ENCODE data around the gene GRIN2D. TPM values are rescaled to one million over a fixed set of nuclear protein-coding genes. Genes with fewer than 3 reads are reported as not detected.

The GRIN2D gene
- 0.25 and 0.32 TPM in 2 replicates for total RNA-seq

DNA sequence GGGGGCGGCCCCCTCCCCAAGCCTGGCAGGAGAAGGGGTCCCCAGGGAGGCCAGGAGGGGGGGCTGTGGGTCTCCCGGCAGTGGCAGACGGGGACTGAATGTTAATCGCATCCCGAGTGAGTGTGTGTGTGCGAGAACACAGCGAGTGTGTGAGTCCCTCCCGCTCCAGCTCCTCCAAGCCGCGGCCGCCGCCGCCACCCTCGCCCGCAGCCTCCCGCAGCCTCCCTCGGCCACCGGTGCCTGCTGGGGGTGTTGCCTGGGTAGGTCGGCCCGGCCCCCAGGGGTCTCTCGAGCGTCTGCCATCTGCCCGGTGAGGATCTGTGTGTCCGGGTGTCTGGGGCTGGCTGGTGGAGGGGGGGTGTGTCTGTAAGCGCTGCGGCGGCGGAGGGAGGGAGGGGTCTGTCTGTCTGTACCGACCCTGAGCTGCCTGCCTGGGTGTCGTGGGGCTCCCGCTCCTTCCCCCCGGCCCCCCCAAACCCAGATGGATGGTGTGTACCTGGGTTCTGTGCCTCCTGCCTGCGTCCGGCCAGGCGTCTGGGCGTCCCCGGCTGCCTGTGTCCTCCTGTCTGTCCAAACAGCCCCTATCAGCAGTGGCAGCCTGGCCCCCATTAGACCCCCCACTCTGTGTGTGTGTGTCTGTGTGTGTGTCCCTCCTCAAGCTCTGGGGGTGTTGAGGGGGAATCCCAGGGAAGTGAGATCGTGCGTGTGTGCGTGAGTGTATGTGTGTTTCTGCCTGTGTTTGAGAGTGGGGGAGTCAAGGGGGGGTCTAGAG lies at the start of gene GRIN2D:
TSS of gene GRIN2D (plus strand) at position 110 of the 772 bp plus-strand sequence. CDS start 4,725 bp downstream, outside the sequence.
- intact Hi-C loops (cut with micrococcal nuclease): no loop called here

DNA sequence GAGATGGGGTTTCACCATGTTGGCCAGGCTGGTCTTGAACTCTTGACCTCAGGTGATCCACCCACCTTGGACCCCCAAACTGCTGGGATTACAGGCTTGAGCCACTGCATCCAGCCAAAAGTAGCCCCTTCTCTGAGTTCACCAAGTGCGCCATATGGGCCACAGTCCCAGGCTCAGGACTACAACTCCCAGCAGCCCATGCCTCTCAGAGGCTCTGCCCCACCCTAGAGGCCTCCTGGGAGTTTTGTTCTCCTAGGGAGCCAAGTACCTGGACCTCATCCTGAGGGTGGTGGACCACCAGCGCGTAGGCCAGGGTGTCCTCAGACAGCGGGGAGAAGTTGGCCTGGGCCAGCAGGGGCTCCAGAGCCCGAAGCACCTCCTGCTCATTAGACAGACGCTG lies 48.6 kb upstream of the GRIN2D start:
- intact Hi-C loops (cut with micrococcal nuclease): no loop called here

DNA sequence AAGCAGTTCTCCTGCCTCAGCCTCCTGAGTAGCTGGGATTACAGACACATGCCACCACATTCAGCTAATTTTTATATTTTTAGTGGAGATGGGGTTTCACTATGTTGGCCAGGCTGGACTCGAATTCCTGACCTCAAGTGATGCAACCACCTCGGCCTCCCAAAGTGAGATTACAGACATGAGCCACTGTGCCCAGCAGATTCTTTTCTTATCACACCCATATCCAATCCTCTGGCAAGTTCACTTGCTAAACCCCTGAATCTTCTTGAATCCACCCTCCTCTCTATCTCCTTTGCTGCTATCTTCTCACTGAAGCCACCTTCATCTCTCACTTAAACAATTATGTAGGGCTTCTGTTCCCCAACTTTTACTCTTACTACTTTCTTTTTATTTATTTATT lies 47.3 kb upstream of the GRIN2D start:
- intact Hi-C loops (cut with micrococcal nuclease): no loop called here

DNA sequence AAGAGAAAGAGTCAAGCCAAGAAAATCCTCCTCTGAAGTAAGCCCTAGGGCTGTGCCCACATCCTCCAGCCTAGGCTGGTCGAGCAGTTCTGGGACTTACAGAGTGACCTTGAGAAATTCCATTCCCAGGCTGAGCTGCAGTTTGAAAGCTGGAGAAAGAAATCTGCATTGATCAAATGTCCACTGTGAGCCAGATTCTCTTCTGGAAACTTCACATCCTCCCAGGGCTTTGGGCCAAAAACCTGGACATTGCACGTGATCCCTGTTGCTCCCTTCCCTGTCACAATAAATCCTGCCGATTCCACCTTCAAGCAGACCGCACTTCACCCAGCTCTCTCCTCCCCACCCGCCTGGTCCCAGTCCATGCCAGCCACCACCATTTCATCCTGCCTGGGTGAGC lies 45.4 kb upstream of the GRIN2D start:
- intact Hi-C loops (cut with micrococcal nuclease): no loop called here

DNA sequence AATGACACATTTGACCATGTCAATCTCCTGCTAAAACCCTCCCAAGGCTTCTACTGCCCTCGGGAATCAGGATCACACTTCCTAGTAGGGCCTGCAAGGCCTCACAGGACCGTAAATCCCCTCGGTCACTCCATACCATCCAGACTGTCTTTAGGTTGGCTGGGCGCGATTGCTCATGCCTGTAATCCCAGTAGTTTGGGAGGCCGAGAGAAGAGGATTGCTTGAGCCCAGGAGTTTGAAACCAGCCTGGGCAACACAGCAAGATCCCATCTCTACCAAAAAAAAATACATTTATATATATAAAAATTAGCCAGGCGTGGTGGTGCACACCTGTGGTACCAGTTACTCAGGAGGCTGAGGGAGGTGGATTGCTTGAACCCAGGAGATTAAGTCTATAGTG lies 44.7 kb upstream of the GRIN2D start:
- intact Hi-C loops (cut with micrococcal nuclease): no loop called here

DNA sequence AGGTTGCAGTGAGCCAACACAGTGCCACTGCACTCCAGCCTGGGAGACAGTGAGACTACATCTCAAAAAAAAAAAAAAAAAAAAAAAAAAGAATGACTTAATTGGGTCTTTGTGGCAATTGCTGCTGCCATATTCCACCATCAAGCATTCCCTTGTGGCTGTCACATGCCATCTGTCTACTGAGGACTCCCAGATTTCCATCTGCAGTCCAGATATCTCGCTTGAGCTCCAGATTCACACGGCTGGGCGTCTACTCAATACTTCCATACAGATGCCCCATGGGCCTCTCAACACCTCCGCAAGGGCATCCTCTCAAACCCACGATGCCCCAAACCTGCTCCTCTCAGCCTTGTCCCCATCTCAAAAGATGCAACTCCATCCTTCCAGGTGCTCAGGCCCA lies 42.6 kb upstream of the GRIN2D start:
- intact Hi-C loops (cut with micrococcal nuclease): loop anchor here (1.0 to 2.0 kb wide), 4 partner anchors 16 to 233 kb away; a partner anchor contains a TSS

DNA sequence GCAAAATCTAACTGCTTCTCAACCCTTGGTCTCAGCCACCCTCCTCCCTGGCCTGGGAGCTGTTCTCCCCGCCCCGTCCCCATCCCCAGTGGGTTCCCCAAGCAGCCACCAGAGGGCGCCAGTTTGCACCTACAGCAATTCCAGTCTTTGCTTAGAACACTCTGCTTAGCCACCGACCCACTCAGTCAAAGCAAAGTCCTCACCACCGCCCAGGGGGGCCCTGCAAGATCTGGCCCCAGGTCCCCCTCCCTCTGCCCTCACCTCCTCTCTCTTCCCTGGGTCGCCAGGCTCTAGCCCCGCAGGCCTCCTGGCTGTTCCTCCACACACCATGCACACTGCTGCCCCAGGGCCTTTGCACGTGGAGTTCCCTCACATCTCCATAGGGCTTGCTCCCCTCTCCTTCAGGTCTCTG lies 42.1 kb upstream of the GRIN2D start:
- intact Hi-C loops (cut with micrococcal nuclease): loop anchor here (1.0 to 2.0 kb wide), 4 partner anchors 17 to 233 kb away; a partner anchor contains a TSS

DNA sequence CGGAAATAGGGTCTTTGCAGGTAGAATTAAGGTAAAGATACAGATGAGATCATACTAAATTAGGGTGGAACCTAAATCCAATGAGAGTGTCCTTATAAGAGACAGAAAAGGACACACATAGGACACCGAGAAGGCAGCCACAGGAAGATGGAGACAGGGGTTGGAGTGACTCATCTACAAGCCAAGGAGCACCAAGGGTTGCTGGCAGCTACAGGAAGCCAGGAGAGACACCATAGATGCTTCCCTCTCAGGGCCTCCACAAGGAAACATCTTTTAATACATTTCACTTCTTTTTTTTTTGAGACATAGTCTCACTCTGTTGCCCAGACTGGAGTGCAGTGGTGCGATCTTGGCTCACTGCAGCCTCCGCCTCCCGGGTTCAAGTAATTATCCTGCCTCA lies 39.8 kb upstream of the GRIN2D start:
- intact Hi-C loops (cut with micrococcal nuclease): no loop called here

DNA sequence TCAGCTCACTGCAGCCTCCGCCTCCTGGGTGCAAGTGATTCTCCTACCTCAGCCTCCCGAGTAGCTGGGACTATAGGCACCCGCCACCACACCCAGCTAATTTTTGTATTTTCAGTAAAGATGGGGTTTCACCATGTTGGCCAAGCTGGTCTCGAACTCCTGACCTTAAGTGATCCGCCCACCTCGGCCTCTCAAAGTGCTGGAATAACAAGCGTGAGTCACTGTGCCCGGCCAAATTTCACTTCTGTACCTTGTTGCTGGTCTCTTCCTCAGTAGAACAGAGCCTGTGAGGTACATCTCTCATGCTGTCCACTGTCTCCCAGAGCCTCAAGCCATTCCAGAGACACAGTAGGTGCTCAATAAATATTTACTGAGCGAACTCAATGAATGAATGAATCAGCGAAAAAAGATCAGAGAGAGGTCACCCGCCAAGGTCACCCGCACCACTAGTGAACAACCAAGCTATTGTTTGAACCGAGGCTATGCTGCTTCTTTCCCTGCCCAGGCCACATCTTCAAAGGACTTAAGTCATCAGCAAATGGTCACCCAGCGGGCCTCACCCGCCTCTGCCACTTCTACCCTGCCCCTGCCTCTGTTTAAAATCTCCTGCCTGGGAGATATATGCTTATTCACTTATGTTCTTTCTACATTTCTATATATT lies 39.0 kb upstream of the GRIN2D start:
- intact Hi-C loops (cut with micrococcal nuclease): no loop called here

DNA sequence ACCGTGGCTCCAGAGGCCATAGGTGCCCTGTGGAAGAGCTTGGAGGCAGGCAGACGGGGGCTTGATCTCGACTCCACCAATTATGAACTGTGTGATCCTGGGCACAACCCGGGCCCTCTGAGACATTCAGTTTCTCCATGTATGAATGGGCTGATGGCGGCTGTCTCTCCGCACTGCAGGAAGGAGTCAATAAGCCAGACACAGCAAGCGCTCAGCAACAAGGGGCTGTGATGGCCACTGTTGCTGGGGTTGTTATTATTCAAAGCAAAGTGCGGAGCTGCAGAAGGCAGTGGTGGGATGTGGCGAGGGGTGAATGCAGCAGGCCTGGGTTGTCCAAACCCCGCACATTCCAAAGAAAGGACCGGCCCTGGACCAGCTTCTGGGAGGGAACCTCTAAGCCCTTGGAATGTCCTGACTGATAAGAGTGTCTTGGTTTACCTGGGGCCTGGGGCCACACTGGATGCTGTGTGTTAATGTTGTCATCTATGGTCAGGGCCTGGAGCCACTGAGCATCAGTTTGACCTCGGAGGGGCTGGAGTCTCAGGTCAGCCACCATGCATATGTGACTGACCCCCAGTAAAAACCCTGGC lies 38.0 kb upstream of the GRIN2D start:
- intact Hi-C loops (cut with micrococcal nuclease): no loop called here

DNA sequence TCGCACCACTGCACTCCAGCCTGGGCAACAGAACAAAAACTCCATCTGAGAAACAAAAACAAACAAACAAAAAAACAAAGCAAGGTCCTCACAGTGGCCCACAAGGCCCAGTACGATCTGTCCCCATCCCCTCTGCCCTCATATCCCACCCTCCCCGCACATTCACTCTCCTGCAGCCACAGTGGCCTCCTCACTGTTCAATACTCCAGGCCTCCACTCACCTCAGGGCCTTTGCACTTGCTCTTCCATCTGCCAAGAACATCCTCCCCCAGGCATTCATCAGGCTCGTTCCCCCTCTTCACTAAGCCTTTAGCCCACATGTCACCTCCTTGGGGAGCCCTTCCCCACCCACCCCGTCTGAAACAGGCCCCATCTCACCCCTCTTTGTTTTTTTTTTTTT lies 34.3 kb upstream of the GRIN2D start:
- intact Hi-C loops (cut with micrococcal nuclease): no loop called here

DNA sequence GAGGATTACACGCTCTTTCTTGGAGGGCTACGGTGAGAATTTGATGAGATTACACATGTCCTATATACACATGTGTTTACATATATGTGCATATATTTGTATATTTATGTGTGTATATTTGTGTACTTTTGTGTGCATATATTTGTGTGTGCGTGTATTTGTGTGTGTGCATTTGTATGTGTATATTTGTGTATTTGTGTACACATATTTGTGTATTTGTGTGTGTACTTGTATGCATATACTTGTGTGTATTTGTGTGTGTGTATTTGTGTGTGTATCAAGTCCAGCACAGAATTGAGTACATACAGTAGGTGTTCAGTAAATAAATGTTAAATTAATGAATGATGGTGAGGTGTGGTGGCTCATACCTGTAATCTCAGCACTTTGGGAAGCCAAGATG lies 31.6 kb upstream of the GRIN2D start:
- intact Hi-C loops (cut with micrococcal nuclease): loop anchor here (2.0 to 5.0 kb wide), 2 partner anchors 1087 to 1325 kb away; partner anchors contain the start of gene INAFM1

DNA sequence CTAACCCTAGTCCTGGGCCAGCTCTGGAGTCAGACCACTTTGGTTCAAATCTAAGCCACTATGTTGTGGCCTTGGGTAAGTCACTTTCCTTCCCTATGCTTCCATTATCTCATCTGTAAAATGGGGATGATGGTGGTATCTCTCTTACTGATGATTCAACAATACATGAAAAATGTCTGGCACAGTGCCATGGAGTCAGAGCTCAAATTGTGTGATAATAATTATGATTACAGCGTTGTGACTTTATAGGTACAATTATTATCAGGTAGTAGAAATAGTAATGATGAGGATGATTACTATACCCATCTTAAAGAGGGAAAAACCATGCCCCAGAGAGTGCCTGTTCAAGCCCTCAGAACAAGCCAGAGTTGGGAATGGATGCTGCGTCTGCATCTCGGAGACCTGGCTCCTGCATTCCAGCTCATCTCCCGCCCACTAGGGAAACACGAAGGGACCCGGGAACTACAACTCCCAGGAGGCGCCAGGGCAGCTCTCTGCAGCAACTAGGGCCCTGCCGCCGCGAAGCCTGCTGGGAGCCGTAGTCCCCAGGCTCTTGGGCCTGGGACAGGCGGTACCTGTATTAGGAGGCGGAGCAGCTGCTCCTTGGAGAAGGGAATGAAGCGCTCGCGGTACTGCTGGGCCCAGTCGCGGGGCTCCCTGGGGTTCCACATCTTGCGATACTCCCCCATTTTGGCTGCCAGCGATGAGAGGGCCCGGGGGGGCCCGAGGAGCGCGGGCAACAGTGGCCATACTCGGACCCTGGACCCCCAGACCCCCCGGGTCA lies 30.6 kb upstream of the GRIN2D start:
- intact Hi-C loops (cut with micrococcal nuclease): loop anchor here (1.0 to 5.0 kb wide), 10 partner anchors 33 to 1326 kb away; partner anchors contain the start of genes CARD8, DHX34, INAFM1 and RPL18

DNA sequence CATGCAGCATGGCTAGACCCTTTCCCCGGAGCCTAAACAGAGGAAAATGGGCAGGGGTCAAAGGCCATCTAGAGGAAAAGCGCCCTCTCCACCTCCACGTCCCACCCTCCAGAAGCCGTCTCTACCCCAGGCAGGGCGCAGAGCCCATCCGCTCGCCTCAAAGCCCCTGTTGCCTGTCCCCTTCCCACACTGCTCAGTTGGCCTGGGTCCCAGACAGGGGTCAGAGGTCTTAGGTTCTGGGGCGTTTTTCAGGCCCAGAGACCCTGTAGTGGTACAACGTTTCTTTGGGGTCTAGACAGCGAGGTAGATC lies 30.0 kb upstream of the GRIN2D start:
- intact Hi-C loops (cut with micrococcal nuclease): loop anchor here (1.0 to 5.0 kb wide), 10 partner anchors 33 to 1326 kb away; partner anchors contain the start of genes CARD8, DHX34, INAFM1 and RPL18

DNA sequence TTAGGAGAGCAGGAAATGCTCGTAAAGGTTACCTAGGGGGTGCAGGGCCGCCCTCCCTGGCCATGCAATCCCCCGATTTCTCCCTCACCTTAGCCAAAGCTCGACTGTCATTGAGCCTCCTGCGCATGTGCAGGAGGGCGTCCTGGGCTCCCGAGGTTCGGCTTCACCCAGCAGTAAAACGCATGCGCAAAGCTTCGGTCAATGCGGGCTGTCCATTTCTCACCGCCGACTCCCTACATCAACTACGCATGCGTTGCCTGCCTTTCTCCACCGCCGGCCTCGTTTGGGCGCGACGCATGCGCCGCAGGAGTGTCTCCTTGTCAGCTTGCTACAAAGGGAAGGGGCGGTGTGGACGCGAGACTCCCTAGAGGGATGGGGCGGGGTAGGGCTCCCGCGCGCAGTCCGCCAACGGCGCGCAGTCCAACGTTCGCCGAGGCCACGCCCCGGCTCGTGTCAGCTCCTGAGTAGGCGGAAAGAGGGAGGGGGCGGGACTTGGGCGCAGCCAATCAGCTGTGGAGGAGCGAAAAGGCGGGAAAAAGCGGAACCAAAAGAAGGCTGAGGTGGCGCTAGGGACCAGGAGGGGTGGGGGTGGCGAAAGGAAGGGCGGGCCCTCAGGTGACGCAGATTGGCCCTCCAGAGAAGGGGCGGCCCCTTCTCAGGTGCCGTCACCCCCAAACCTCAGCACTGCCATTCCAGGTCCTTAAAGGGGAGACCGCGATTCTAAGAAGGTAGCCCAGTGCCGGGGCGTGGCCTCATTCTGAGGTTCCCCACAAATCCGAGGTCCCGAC lies 29.5 kb upstream of the GRIN2D start, which contains the start of the genes SYNGR4 and TMEM143:
TSS of gene SYNGR4 (plus strand) at position 558 of the 788 bp plus-strand sequence. CDS start 1,476 bp downstream, outside the sequence.
TSS of gene TMEM143 (minus strand) at position 131 of the 788 bp plus-strand sequence. CDS start at position 111, 20 bp downstream.
- intact Hi-C loops (cut with micrococcal nuclease): loop anchor here (1.0 to 5.0 kb wide), 22 partner anchors 27 to 1327 kb away; partner anchors contain the start of genes CARD8, CYTH2, DHX34 and GRWD1

DNA sequence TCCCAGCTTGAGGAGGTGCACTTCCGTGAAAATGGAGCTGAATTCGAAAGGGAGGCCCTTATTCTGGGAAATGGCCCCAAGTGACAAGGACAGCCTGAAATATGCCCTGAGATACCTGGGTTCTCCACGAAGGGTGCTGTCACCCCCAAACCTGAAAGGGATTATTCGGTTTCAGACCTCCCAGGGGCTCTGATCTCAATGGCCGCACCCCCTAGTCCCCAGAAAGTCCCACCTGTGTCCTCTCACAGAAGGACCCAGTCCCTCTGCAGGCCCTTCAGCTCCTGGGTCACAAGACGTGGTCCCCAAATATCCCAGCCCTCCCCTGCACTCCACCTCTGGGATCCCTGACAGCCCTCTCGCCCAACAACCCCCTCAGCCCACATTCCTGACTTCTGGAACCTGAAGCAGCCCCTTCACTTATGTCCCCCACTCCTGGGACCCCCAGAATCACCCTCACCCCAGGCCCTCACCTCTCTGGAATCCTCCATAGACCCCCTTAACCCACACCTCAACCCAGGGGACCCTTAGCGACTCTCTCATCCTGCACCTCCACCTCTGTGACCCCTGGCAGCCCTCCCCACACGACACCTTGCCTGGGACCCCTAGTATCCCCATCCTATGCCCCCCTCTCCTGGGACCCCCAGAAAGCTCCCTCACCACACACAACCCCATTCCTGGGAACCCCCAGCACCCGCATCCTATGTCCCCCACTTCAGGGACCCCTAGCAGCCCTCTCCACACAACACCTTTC lies 28.7 kb upstream of the GRIN2D start:
- intact Hi-C loops (cut with micrococcal nuclease): loop anchor here (1.0 to 5.0 kb wide), 13 partner anchors 27 to 1327 kb away; partner anchors contain the start of genes CYTH2, GRWD1, KDELR1 and LIG1

DNA sequence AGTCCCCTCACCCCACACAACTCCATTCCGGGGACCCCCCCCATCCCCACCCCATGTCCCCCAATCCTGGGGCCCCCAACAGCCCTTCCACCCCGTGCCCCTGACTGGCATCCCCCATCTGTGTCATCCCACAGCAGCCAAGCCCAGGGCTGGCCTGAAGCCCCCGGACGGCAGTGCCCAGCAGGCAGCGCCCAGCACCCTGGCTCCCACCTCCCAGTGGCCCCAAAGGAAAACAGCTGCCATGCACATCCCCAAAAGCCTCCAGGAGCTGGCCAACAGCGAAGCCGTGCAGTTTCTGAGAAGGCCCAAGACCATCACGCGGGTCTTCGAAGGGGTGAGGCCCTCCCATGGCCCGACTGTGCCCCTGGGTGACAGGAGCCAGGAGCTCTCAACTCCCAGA lies 27.9 kb upstream of the GRIN2D start:
- intact Hi-C loops (cut with micrococcal nuclease): no loop called here

DNA sequence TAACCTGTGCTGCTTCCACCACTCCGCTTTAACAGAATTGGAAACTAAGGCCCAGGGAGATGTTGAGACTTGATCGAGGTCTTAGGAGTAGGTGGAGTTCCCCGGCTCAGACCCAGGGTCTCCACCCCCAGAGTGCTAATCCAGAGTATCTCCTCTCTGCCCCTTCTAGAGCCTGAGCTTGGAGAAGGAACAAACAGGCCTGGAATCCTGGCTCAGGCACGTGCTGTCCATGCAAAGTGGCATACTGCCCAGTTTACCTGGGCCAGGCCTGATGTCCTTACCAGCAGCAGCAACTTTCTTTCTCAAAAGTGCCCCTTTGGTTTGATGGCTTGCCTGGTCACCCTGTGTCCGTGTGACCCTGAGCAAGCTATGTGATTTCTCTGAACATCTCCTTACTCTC lies 25.6 kb upstream of the GRIN2D start:
- intact Hi-C loops (cut with micrococcal nuclease): no loop called here

DNA sequence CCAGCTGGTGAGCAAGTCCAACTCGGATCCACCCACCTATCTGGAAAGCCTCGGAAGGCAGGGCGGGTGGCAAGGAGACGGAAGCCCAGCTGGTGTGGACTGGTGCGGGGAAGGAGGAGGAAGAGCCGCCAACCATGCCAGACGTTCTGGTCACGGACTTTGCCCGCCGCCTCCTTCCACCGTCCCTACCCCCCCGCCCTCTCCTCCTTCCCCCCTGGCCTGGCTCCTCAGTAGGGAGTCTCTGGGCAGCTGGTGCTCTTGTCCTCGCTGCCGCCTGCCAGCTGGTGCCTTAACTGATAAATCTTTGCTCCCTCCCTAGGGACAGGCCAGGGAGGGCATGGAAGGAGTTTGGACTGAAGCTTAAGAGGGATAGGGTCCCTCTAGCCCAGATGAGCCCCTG lies 24.5 kb upstream of the GRIN2D start:
- intact Hi-C loops (cut with micrococcal nuclease): no loop called here

Measured in T-helper 1 cell treated with Interleukin-12 subunit alpha and Interleukin-12 subunit beta and Interleukin-4 antibody, amounts not matched to agents 30 ng/mL and 1 ng/mL, for 36 hours (primary cell).